Mesothelial cell of epicardium (in vitro differentiated cells): Measurements from ENCODE around the gene FBXO5. TPM values are rescaled to one million over a fixed set of nuclear protein-coding genes. Genes with fewer than 3 reads are reported as not detected.

Experiments
- DNase-seq, 2 experiments: peaks; one replicate each; pipeline ENCODE4 v3.0.0; 2021; ENCODE audit warnings: low spot score in 2 of 2; ENCODE audit not compliant: unreplicated experiment in 2 of 2
- H3K27ac Mint-ChIP-seq: 2 replicates; pipeline ENCODE4 v1.8.0; 2021; ENCODE audit warnings: mixed read lengths
- H3K27me3 Mint-ChIP-seq: 2 replicates; pipeline ENCODE4 v1.8.0; 2021; ENCODE audit warnings: low read depth, mixed read lengths
- H3K36me3 Mint-ChIP-seq: 2 replicates; pipeline ENCODE4 v1.8.0; 2021; ENCODE audit warnings: mixed read lengths
- H3K4me1 Mint-ChIP-seq: 2 replicates; pipeline ENCODE4 v1.8.0; 2021; ENCODE audit warnings: mixed read lengths
- H3K4me3 Mint-ChIP-seq: 2 replicates; pipeline ENCODE4 v1.8.0; 2021; ENCODE audit warnings: mild to moderate bottlenecking, moderate library complexity, mixed read lengths
- H3K9me3 Mint-ChIP-seq: 2 replicates; pipeline ENCODE4 v1.8.0; 2021; ENCODE audit warnings: mixed read lengths
- CTCF ChIP-seq: fragments of 200-600 bp; sonication (generic); IDR thresholded peaks from one replicate; pipeline ENCODE4 v1.5.0; 2021; ENCODE audit warnings: antibody characterized with exemption; ENCODE audit not compliant: unreplicated experiment
- total RNA-seq: library from RNA; stranded (reverse); gene quantifications from 3 replicates; pipeline ENCODE4 v1.2.1, GENCODE V29; 2021

Gene FBXO5
- total RNA-seq, 1 donor from 2014 or later = 17.1 TPM

GRCh38 chr6:152957796-152958195, 25.0 kb downstream of the FBXO5 start:
- TF ChIP-seq CTCF = no peak
- no peak overlapping the region for H3K4me3 Mint-ChIP-seq
- H3K4me1 Mint-ChIP-seq = no peaks in the 10 kb centered on the region
- no peak overlapping the region for H3K27ac Mint-ChIP-seq
- no peak for DNase-seq
- peaks cover 4% of the 10 kb centered on the region for H3K9me3 Mint-ChIP-seq
- H3K36me3 Mint-ChIP-seq = no peaks in the 10 kb centered on the region
- H3K27me3 Mint-ChIP-seq = peaks cover 2% of the 10 kb centered on the region

- Mint-ChIP-seq H3K36me3 (no peaks in the 10 kb centered on the region), H3K4me3 (no peak overlapping the region), H3K4me1 (no peaks in the 10 kb centered on the region), H3K27ac (no peak overlapping the region), H3K27me3 (no peaks in the 10 kb centered on the region), H3K9me3 (peaks cover 4% of the 10 kb centered on the region)
- DNase-seq = no peak
- no peak for TF ChIP-seq CTCF
These were observed 28.4 kb downstream of the FBXO5 start for GRCh38 chr6:152954443-152954842.

GRCh38 chr6:152952866-152953509, 29.9 kb downstream of the FBXO5 start:
- Mint-ChIP-seq H3K9me3 (peaks cover 4% of the 10 kb centered on the region), H3K27ac (no peak overlapping the region), H3K27me3 (peaks cover 2% of the 10 kb centered on the region), H3K4me3 (no peak overlapping the region), H3K36me3 (no peaks in the 10 kb centered on the region), H3K4me1 (no peaks in the 10 kb centered on the region)
- TF ChIP-seq CTCF = peak; percentile 55
- no peak for DNase-seq

- Mint-ChIP-seq H3K9me3 (peaks cover 4% of the 10 kb centered on the region), H3K36me3 (no peaks in the 10 kb centered on the region), H3K27ac (no peak overlapping the region), H3K4me1 (no peaks in the 10 kb centered on the region), H3K4me3 (no peak overlapping the region), H3K27me3 (peaks cover 5% of the 10 kb centered on the region)
- no peak for DNase-seq
- no peak for TF ChIP-seq CTCF
These were observed 30.8 kb downstream of the FBXO5 start for GRCh38 chr6:152952045-152952444.

- no peak for TF ChIP-seq CTCF
- Mint-ChIP-seq H3K27ac (no peak overlapping the region), H3K9me3 (no peaks in the 10 kb centered on the region), H3K27me3 (peaks cover 7% of the 10 kb centered on the region), H3K36me3 (no peaks in the 10 kb centered on the region), H3K4me3 (no peak overlapping the region), H3K4me1 (no peaks in the 10 kb centered on the region)
- no peak for DNase-seq
These were observed 32.6 kb downstream of the FBXO5 start for GRCh38 chr6:152950240-152950639.
